ENCODE results near the gene PLRG1.
A peak's percentile ranks its signal among the peaks of the same experiment; 100 is the strongest.

Gene PLRG1

GRCh38 chr4:154545689-154546088, 4.5 kb downstream of the PLRG1 start:
- ChIA-PET POLR2A (no interaction called here), CTCF (interaction anchor here (0.7 to 2.2 kb wide), 3 partner anchors 8 to 129 kb away, joined by 3 to 5 read pairs (median 5); no protein-coding TSS in a partner anchor)
- H3K36me3 ChIP-seq (ENCODE audit: control insufficient read depth in 2 of 2, insufficient read depth in 1 of 2, low read length in 2 of 2): peaks cover 39 to 78% of the 10 kb centered on the region in 2 experiments
- TF ChIP-seq SCRT2 (tag by site-specific recombination; IDR thresholded peaks at IDR 0.05): no peak
- no peak for TF ChIP-seq OSR2 (tag by site-specific recombination; IDR thresholded peaks at IDR 0.05)
- TF ChIP-seq ZNF18 (tag by site-specific recombination; IDR thresholded peaks at IDR 0.05): no peak
- no peak for TF ChIP-seq ZNF768 (tag by site-specific recombination; IDR thresholded peaks at IDR 0.05)
- TF ChIP-seq HOXD13 (CRISPR knock-in tag; IDR thresholded peaks at IDR 0.05; ENCODE audit: borderline replicate concordance): no peak
- TF ChIP-seq ZSCAN16 (tag by site-specific recombination; IDR thresholded peaks at IDR 0.05): no peak
- TF ChIP-seq ZFP3 (tag by site-specific recombination; IDR thresholded peaks at IDR 0.05; ENCODE audit: low read depth): no peak
- no peak for TF ChIP-seq ZNF792 (tag by site-specific recombination; IDR thresholded peaks at IDR 0.05)
- TF ChIP-seq ZNF776 (tag by site-specific recombination; IDR thresholded peaks at IDR 0.05; ENCODE audit: borderline replicate concordance): no peak
- TF ChIP-seq SCRT1 (tag by site-specific recombination; IDR thresholded peaks at IDR 0.05; ENCODE audit: borderline replicate concordance): no peak
- no peak for TF ChIP-seq ZNF146 (tag by site-specific recombination; IDR thresholded peaks at IDR 0.05)
- no peak for TF ChIP-seq ZNF549 (tag by site-specific recombination; IDR thresholded peaks at IDR 0.05)
- no peak for TF ChIP-seq ZNF23 (tag by site-specific recombination; IDR thresholded peaks at IDR 0.05; ENCODE audit: borderline replicate concordance)
- no peak for TF ChIP-seq ZNF223 (tag by site-specific recombination; IDR thresholded peaks at IDR 0.05)
- TF ChIP-seq ZBTB26 (tag by site-specific recombination; optimal IDR thresholded peaks at IDR 0.05): no peak
- TF ChIP-seq BCL11B (tag by site-specific recombination; IDR thresholded peaks at IDR 0.05; ENCODE audit: low read depth): no peak
- no peak for TF ChIP-seq ZBTB49 (tag by site-specific recombination; IDR thresholded peaks at IDR 0.05; ENCODE audit: low read depth)
- no peaks in the 10 kb centered on the region for H3K9me3 ChIP-seq (ENCODE audit: control insufficient read depth, insufficient read depth, low read depth, low read length)
- H3K27ac ChIP-seq (ENCODE audit: extremely low read depth, low read depth, low read length): no peak overlapping the region
- no peak overlapping the region for H3K4me3 ChIP-seq (ENCODE audit: low read depth, low read length)
- peaks cover 2% of the 10 kb centered on the region for H3K4me1 ChIP-seq (ENCODE audit: control insufficient read depth, insufficient read depth, low read length)

GRCh38 chr4:154542271-154542879, 7.8 kb downstream of the PLRG1 start:
- no peaks in the 10 kb centered on the region for H3K4me1 ChIP-seq (ENCODE audit: control insufficient read depth, insufficient read depth, low read length)
- H3K9me3 ChIP-seq (ENCODE audit: control insufficient read depth, insufficient read depth, low read depth, low read length): no peaks in the 10 kb centered on the region
- peaks cover 52 to 96% of the 10 kb centered on the region in 2 experiments for H3K36me3 ChIP-seq (ENCODE audit: control insufficient read depth in 2 of 2, insufficient read depth in 1 of 2, low read length in 2 of 2)
- TF ChIP-seq ZNF146 (tag by site-specific recombination; IDR thresholded peaks at IDR 0.05) (peak; percentile 56; the same call in 1 of the 2 replicates), ZNF571 (tag by site-specific recombination; IDR thresholded peaks at IDR 0.05) (no peak)
- no peak overlapping the region for H3K27ac ChIP-seq (ENCODE audit: extremely low read depth, low read depth, low read length)
- ChIA-PET CTCF (no interaction called here), POLR2A (no interaction called here)
- no peak overlapping the region for H3K4me3 ChIP-seq (ENCODE audit: low read depth, low read length)
